Memory B cell (primary cell): ENCODE data around the gene TLN1.

Experiments
- ATAC-seq: fragments of 150-1000 bp; cut with Tn5 transposase; 2 replicates; pipeline ENCODE4 v1.10.0; 2021; ENCODE audit warnings: low read depth, mild to moderate bottlenecking, moderate library complexity
- DNase-seq, 2 donors: peaks; one replicate each; pipeline ENCODE4 v3.0.0; 2022; ENCODE audit warnings: low spot score in 2 of 2
- H3K27ac Mint-ChIP-seq: one replicate; pipeline ENCODE4 v1.8.0; 2022; ENCODE audit warnings: mild to moderate bottlenecking, moderate library complexity, mixed read lengths
- H3K27me3 Mint-ChIP-seq: one replicate; pipeline ENCODE4 v1.8.0; 2022; ENCODE audit warnings: mixed read lengths
- H3K36me3 Mint-ChIP-seq: one replicate; pipeline ENCODE4 v1.8.0; 2022; ENCODE audit warnings: mild to moderate bottlenecking, mixed read lengths
- H3K4me1 Mint-ChIP-seq: one replicate; pipeline ENCODE4 v1.8.0; 2022; ENCODE audit warnings: mixed read lengths
- H3K4me3 Mint-ChIP-seq: one replicate; pipeline ENCODE4 v1.8.0; 2022; ENCODE audit warnings: mild to moderate bottlenecking, moderate library complexity, mixed read lengths
- H3K9me3 Mint-ChIP-seq: one replicate; pipeline ENCODE4 v1.8.0; 2022; ENCODE audit warnings: mixed read lengths

The TLN1 gene

DNA sequence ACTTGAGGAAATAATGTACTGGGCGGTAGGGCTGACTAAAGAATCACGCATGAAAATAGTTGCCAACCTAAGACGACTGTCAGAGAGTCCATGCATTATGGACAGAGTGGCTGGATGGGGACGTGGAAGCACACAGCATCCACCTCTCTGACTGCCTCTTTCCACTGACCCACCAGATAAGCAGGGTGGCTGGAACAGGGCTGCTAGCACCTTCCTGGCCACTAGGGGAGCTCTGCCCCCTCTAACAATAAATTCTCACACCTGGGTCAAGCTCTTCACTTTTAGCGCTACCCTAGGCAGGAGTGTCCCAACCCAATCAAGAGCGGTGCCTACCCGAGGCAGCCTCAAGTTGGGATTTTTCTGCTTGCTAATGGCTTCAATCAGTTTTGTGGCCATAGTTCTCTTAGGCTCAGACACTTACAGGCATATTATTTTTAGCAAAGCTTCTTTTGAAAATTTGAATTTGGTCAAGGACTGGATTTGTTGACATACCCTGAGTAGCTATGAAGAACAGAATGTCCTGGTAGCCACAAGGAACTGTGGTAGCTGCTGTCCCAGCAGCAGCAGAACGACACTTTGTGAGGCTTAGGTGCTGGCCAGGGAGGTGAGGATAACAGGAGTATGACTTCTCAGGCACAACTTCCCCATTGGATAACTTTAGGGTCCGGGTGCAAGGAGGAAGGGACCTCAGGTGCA is 35.3 kb downstream of the TLN1 start:
- H3K27ac Mint-ChIP-seq = peak overlapping the region; percentile 2
- ATAC-seq (peak; percentile 96), DNase-seq (peak; percentile 57 to 58)
- no peaks in the 10 kb centered on the region for H3K27me3 Mint-ChIP-seq
- H3K36me3 Mint-ChIP-seq = peaks cover 4% of the 10 kb centered on the region
- H3K4me3 Mint-ChIP-seq = no peak overlapping the region
- H3K4me1 Mint-ChIP-seq = peaks cover 6% of the 10 kb centered on the region
- no peaks in the 10 kb centered on the region for H3K9me3 Mint-ChIP-seq

DNA sequence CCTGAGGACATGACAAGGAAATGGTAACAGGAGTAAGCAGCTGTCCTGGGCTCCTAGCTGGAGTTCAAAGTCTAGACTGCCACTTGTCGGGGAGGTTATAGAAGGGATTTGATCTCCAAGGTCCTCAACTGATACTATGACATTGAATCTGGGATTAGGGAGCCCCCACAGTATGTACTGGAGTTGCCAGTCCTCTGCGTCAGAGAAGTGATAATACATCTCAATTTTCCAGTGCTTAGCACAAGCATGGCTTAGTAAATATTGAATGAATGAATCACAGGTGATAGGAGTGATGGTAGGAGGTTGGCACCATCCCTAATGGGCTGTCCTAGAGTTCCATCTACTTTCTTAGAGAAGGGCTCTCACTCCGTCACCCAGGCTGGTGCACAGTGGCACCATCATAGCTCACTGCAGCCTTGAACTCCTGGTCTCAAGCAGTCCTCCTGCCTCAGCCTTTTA is 36.0 kb downstream of the TLN1 start:
- no peak overlapping the region for H3K27ac Mint-ChIP-seq
- H3K36me3 Mint-ChIP-seq = peaks cover 4% of the 10 kb centered on the region
- no peak for ATAC-seq
- H3K4me3 Mint-ChIP-seq = no peak overlapping the region
- no peaks in the 10 kb centered on the region for H3K27me3 Mint-ChIP-seq
- peaks cover 8% of the 10 kb centered on the region for H3K4me1 Mint-ChIP-seq
- DNase-seq = no peak
- no peaks in the 10 kb centered on the region for H3K9me3 Mint-ChIP-seq

DNA sequence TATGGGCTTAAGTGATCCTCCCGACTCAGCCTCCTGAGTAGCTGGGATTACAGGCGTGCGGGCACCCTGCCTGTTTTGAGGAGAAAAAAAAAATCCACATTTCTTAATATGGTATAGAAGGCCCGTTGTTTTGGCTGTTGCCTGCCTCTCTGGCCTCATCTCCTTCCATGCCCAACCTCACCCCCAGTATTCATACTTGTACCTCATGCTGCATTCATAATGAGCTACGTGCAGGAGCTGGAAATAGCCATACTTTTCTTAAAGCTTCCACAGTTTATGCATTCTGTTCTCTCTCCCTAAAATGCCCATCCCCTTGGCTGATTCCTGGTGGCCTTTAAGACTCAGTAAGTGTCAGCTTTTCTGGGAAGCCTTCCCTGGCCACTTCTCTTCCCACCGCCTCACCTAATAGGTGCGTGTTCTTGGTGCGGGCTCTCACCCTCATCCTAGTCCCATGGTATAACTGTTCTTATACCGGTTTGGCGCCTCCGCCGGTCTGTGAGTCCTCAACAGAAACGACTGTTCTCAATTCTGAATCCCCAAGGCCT is 40.2 kb downstream of the TLN1 start:
- H3K27me3 Mint-ChIP-seq = no peaks in the 10 kb centered on the region
- H3K4me3 Mint-ChIP-seq = peak overlapping the region; percentile 95
- H3K4me1 Mint-ChIP-seq = peaks cover 13% of the 10 kb centered on the region
- ATAC-seq (no peak), DNase-seq (no peak)
- no peaks in the 10 kb centered on the region for H3K9me3 Mint-ChIP-seq
- peak overlapping the region; percentile 79 for H3K27ac Mint-ChIP-seq
- H3K36me3 Mint-ChIP-seq = no peaks in the 10 kb centered on the region

DNA sequence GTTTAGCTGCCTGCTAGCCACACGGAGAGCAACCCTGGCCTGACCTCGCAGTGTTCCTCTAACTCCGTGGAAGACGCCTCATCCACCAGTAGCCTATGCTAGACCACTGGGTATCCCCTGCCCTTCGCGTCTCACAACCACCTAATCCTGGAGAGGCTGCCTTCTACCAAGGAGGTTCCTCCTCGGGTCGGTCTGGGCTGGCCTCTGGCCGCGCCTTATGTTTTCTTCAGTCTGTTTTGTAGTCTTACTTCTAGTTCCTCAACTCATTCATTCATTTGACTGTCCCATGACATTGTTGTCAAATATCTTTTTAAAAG is 40.7 kb downstream of the TLN1 start:
- Mint-ChIP-seq H3K36me3 (no peaks in the 10 kb centered on the region), H3K27ac (peak overlapping the region; percentile 79), H3K9me3 (no peaks in the 10 kb centered on the region), H3K4me1 (peaks cover 7% of the 10 kb centered on the region), H3K27me3 (no peaks in the 10 kb centered on the region), H3K4me3 (peak overlapping the region; percentile 95)
- DNase-seq (no peak), ATAC-seq (peak; percentile 43)

DNA sequence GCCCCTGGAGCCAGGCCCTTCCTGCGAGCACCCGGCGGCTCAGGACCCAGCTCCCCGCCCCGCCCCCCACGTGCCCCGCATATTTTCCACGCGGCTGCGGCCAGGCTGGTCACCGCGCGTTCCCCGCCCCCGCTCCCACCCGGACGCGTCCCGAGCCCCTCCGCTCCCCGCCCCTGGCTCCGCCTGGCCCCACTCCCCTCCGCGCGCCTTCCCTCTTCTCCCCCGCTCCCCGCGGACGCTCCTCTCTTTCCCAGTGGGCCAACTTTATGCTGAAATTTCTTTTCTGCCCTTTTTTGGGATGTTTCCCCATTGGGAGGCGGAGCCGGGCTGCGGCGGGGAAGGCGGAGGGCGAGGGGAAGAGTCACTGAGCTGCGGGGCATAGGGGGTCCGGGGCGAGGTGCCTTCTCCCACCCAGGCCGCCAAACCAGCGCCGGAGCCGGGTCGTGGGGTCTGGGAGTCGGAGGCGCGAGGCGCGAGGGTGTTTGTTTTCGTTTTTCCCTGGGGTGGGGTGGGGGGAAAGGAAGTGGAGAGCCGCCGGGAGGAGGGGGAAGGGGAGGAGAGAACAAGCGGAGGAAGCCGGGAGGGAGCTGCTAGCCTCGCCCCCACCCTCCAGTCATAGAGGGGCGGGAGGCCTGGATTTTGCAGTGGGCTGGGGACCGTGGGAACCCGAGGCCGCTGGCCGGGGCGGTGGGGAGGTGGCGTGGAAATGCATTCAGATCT is 41.2 kb downstream of the TLN1 start:
- no peaks in the 10 kb centered on the region for H3K9me3 Mint-ChIP-seq
- ATAC-seq (peak; percentile 42), DNase-seq (peak in 1 of 2 donors; percentile 20)
- H3K36me3 Mint-ChIP-seq = no peaks in the 10 kb centered on the region
- H3K4me3 Mint-ChIP-seq = peak overlapping the region; percentile 95
- H3K27me3 Mint-ChIP-seq = no peaks in the 10 kb centered on the region
- H3K27ac Mint-ChIP-seq = peak overlapping the region; percentile 79
- H3K4me1 Mint-ChIP-seq = peaks cover 7% of the 10 kb centered on the region

DNA sequence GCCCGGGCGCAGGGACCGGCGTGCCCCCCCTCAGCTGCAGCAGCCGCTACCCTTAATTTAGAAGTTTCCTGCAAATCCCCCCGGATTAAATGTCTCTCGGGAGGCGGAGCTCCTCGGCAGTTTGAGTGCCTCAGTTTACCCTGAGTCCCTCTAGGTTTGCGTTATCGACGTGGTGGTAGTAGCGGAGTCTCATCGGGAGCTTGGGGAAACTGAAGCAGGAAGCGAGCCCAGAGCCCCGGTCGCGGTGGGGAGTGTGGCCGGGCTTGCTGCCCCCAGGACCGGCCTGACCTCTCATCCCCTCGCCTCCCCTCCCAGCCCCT is 41.7 kb downstream of the TLN1 start:
- DNase-seq (no peak), ATAC-seq (peak; percentile 17)
- Mint-ChIP-seq H3K27me3 (no peaks in the 10 kb centered on the region), H3K27ac (no peak overlapping the region), H3K4me3 (peak overlapping the region; percentile 79), H3K9me3 (no peaks in the 10 kb centered on the region), H3K36me3 (no peaks in the 10 kb centered on the region), H3K4me1 (peaks cover 7% of the 10 kb centered on the region)

DNA sequence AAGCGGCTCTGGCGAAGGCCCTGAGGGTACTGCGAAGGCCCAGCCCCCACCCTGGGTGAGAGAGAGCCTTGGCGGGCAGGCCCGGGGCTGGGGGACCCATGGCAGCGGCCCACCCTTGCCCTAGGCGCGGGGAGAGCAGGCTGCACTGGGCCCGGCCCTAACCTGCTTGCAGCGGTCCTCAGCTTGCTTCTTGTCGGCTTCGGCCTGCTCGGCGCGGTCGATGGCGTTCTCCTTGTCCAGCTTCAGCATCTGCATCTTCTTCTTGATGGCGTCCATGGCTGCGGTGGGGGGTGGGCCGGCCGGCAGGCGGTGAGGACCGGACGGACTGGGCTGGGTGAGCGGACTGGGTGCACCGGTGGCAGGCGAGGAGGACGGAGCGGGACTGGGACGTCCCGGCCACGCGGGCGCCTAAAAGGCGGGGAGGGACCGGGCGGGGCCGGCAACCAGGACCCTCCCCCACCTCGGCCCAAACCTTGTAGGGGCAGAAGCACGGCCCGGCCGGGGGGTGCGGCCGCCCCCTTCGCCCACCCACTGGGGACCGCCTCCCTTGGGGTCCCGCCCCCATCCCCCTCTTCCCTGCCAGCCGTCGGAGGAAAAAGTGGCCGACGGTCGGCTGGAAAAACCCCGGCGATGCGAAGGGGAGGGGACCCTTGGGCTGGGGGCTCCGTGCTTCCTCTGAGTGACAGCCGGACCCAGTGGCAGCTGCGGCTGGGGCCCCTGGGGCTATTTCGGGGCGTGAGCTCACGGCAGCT is 42.3 kb downstream of the TLN1 start, which contains the start of gene TPM2:
Gene TPM2, minus strand, starts transcription at position 384 of the 752 bp plus-strand sequence. Its CDS starts 108 bp downstream, at position 276.
- Mint-ChIP-seq H3K36me3 (no peaks in the 10 kb centered on the region), H3K4me1 (peaks cover 7% of the 10 kb centered on the region), H3K4me3 (peak within 1 kb of the TSS; percentile 95), H3K27me3 (no peaks in the 10 kb centered on the region), H3K27ac (peak within 1 kb of the TSS; percentile 79), H3K9me3 (no peaks in the 10 kb centered on the region)
- DNase-seq (no peak), ATAC-seq (peak; percentile 27)

DNA sequence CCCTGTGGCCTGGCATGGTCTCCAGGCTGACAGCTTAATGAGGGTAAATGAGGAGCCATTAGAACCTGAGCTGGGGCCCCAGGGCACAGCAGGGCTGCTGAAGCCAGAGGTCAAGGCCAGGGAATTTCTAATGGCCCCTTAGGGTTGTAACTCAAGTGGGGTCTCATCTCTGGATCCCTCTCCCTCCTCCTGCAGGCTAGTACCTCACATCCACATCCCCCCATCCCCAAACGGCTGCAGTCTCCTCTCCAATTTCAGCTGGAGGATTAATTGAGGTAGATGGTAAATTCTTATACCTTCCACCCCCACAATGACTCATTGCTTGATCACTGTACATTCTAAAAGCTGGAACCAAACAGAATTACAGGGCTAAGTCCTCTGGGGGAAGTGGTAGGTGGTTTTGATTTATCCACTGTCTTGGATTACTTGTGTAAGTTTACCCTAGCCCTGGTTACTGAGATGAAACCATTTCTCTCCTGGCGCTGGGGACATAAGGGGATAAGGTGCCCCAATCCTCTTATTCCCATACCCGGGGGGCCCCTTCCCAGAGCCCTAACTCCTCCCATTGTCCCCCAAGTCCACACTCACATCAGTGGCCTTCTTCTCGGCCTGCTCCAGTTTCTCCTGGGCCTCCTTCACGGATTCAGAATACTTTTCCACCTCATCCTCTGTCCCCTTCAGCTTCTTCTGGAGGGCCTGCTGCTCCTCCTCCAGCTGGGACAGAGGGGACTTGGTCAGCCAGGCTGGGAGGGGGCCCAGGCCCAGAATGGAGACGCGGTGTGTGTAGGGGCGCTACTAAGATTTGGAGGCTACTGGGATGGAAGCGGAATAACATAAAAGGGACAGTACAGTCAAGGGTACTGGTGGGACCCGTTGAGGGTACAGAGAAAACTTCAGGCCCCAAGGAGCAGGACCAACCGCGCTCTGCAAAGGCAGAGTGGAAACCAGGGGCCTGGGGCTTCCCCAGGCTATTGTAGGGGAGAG is 43.1 kb downstream of the TLN1 start:
- H3K27ac Mint-ChIP-seq = no peak overlapping the region

DNA sequence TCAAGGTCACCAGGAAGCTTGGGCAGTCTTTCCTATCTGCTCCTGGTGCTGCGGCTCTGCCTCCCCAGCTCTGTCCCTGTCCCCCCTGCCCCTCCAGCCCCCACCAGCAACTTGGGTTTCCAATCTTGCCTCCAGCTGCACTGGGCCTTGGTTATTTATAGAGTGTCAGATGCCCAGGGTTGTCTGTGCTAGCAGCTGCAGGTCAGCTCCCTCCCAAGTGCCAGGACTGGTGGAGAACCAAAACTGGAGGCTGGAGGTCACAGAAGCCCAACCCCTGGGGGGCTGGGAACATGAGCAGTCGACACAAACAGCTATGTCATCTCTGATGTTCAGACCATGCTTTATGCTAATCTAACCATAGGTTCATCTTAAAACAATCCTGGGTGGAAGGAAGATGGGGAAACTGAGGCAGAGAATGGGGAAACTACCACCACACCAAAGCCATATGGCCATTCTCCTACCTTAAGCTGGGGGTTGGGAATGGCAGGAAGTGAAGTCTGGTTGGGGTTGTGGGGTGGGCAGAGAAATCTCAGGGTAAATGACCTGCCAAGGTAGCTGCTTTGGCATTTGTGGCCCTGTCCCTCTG is 43.9 kb downstream of the TLN1 start:
- Mint-ChIP-seq H3K4me1 (peaks cover 9% of the 10 kb centered on the region), H3K27me3 (no peaks in the 10 kb centered on the region), H3K4me3 (no peak overlapping the region), H3K27ac (no peak overlapping the region), H3K9me3 (no peaks in the 10 kb centered on the region), H3K36me3 (no peaks in the 10 kb centered on the region)
- ATAC-seq = no peak
- DNase-seq = no peak

More for the DNA sequence above, 43.1 kb downstream of the TLN1 start:
- DNase-seq (no peak), ATAC-seq (no peak)
- no peaks in the 10 kb centered on the region for H3K36me3 Mint-ChIP-seq
- H3K4me3 Mint-ChIP-seq = peak overlapping the region; percentile 63
- peaks cover 7% of the 10 kb centered on the region for H3K4me1 Mint-ChIP-seq
- no peaks in the 10 kb centered on the region for H3K27me3 Mint-ChIP-seq
- no peaks in the 10 kb centered on the region for H3K9me3 Mint-ChIP-seq

DNA sequence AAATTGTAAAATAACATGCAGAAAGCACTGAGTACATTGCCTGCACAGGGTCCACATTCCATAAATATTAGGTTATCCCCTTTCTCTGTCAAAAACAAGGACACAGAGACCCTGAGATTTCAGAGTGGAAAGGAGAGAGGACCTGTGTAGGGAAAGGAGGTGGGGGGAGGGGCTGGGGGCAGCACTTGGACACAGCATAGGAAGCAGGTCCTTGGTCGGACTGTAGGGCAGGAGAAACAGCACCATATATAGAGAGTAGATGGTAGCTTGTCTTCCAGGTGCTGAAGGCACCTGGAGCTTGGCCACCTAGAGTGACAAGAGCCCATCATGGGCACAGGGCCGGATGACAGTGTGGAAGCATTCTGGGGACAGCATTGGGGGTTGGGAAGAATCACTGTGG is 44.7 kb downstream of the TLN1 start:
- ATAC-seq (no peak), DNase-seq (no peak)
- no peak overlapping the region for H3K27ac Mint-ChIP-seq
- H3K36me3 Mint-ChIP-seq = no peaks in the 10 kb centered on the region
- H3K9me3 Mint-ChIP-seq = no peaks in the 10 kb centered on the region
- no peaks in the 10 kb centered on the region for H3K27me3 Mint-ChIP-seq
- peaks cover 12% of the 10 kb centered on the region for H3K4me1 Mint-ChIP-seq
- no peak overlapping the region for H3K4me3 Mint-ChIP-seq

DNA sequence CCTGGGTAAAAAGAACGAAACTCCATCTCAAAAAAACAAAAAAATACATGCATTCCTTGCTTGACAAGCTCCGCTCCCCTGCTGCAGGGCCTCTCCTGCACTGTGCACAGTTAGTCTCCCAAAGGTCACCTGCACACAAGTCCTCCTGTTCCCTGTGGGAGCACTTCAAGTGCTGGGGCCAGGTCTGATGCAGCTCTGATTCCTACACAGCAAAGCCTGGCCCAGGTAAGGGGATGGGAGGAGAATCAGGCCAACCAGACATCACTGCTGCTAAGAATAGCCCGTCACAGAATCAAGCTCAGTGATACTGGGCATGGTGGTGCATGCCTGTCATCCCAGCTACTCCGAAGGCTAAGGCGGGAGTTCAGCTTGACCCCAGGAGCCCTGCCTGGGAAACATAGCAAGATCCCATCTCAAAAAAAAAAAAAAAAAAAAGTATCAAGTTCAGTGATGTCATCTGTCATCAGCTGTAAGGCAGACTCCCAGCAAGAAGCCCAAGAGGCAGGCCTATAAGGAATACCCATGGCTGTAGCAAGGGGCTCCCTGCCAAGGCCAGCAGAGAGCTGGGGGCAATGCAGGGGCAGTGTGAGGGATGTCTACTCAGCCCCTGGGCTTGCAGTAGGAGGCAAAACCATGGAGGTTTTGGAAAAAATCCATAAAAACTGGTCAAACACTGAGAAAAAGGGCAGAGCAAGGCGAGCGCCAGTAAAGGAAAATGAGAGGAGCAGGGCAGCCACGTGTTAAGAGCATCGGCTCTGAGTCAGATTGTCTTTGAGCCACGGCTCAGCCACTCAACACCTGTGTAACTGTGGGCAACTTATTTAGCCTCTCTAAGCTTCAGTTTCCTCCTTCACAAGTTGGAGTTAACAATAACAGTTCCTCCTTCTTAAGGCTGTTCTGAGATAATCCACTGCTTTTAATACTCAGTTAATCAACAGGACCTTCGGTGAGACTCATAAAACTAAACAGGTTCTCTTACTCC is 45.5 kb downstream of the TLN1 start:
- no peak overlapping the region for H3K27ac Mint-ChIP-seq
- peaks cover 18% of the 10 kb centered on the region for H3K4me1 Mint-ChIP-seq
- no peak for ATAC-seq

DNA sequence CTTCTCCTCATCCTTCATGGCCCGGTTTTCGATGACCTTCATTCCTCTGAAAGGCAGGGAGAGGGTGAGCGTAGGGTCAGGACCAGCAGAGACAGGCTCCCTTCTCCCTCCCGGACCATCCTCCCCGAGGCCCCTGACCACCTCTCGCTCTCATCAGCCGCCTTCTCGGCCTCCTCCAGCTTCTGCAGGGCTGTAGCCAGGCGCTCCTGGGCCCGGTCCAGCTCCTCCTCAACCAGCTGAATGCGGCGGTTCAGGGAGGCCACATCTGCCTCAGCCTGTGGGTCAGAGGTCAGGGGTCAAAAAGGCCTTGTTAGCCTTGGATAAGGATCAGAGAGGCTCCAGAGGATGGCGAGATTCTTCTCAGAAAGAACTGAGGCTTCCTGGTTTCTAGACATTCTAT is 46.5 kb downstream of the TLN1 start:
- Mint-ChIP-seq H3K27me3 (no peaks in the 10 kb centered on the region), H3K36me3 (no peaks in the 10 kb centered on the region), H3K4me3 (no peak overlapping the region), H3K27ac (no peak overlapping the region), H3K9me3 (no peaks in the 10 kb centered on the region), H3K4me1 (peaks cover 22% of the 10 kb centered on the region)
- no peak for DNase-seq
- no peak for ATAC-seq

More for the DNA sequence above, 45.5 kb downstream of the TLN1 start:
- DNase-seq = no peak
- no peaks in the 10 kb centered on the region for H3K9me3 Mint-ChIP-seq
- no peak overlapping the region for H3K4me3 Mint-ChIP-seq
- no peaks in the 10 kb centered on the region for H3K27me3 Mint-ChIP-seq
- no peaks in the 10 kb centered on the region for H3K36me3 Mint-ChIP-seq
